IMR-90 (cell line): ENCODE measurements around the gene VGLL2. TPM values are rescaled to one million over a fixed set of nuclear protein-coding genes. Genes with fewer than 3 reads are reported as not detected.

Experiments used
- ATAC-seq: fragments of 200-7000 bp; cut with Tn5 transposase; 2 replicates; pipeline ENCODE4 v1.9.1; 2020; ENCODE audit warnings: low read depth, mild to moderate bottlenecking, moderate library complexity
- BruUV-seq: library from RNA; stranded (reverse); fragments of 400-500 nt; replicated peaks from 2 replicates; lab custom pipeline; 2021; lab: Mats Ljungman, UMichigan
- CTCF ChIA-PET: fragments of 300-600 bp; formaldehyde crosslinking; extraction: SDS; loops from one replicate; lab custom pipeline; 2021; ENCODE audit warnings: antibody characterized with exemption; lab: Yijun Ruan, JAX
- POLR2A ChIA-PET: fragments of 300-600 bp; sonication (Branson Sonifier 250); formaldehyde crosslinking; loops from one replicate; lab custom pipeline; 2022; ENCODE audit warnings: antibody characterized with exemption; ENCODE audit not compliant: unreplicated experiment; lab: Charles Lee
- DNase-seq: peaks from one replicate; pipeline ENCODE4 v3.0.0; 2013
- H2AFZ ChIP-seq: replicated peaks from 2 replicates; pipeline ENCODE3; 2013; ENCODE audit warnings: low read length, mild to moderate bottlenecking; ENCODE audit not compliant: poor library complexity
- H2AK5ac ChIP-seq: 2 replicates; pipeline ENCODE4 v1.6.1; 2013; ENCODE audit warnings: low read depth, low read length, inconsistent platforms
- H2AK9ac ChIP-seq: replicated peaks from 2 replicates; pipeline ENCODE3; 2013; ENCODE audit warnings: mild to moderate bottlenecking, low read depth, low read length, moderate library complexity; ENCODE audit not compliant: poor library complexity
- H2BK120ac ChIP-seq: 2 replicates; pipeline ENCODE4 v1.6.1; 2013; ENCODE audit warnings: low read depth, low read length, inconsistent platforms
- H2BK15ac ChIP-seq: 3 replicates; pipeline ENCODE4 v1.6.1; 2013; ENCODE audit warnings: low read depth, low read length, inconsistent platforms
- H2BK20ac ChIP-seq: 2 replicates; pipeline ENCODE4 v1.6.1; 2013; ENCODE audit warnings: low read depth, mild to moderate bottlenecking, inconsistent platforms, low read length, moderate library complexity
- H2BK5ac ChIP-seq: 2 replicates; pipeline ENCODE4 v1.6.1; 2013; ENCODE audit warnings: mild to moderate bottlenecking, low read depth, low read length, inconsistent platforms; ENCODE audit not compliant: poor library complexity, severe bottlenecking
- H3K14ac ChIP-seq: replicated peaks from 2 replicates; pipeline ENCODE4 v1.6.1; 2013; ENCODE audit warnings: low read depth, low read length, inconsistent platforms
- H3K18ac ChIP-seq: 2 replicates; pipeline ENCODE4 v1.6.1; 2013; ENCODE audit warnings: low read depth, low read length, control low read depth
- H3K23ac ChIP-seq: 2 replicates; pipeline ENCODE4 v1.6.1; 2013; ENCODE audit warnings: low read depth, low read length, inconsistent platforms
- H3K27ac ChIP-seq: 2 replicates; pipeline ENCODE4 v1.5.1; 2013; ENCODE audit warnings: mild to moderate bottlenecking, control low read depth, low read length; ENCODE audit not compliant: insufficient read depth
- H3K27me3 ChIP-seq: 2 replicates; pipeline ENCODE4 v1.6.1; 2013; ENCODE audit warnings: low read length; ENCODE audit not compliant: control insufficient read depth, insufficient read depth
- H3K36me3 ChIP-seq: 2 replicates; pipeline ENCODE4 v1.6.1; 2013; ENCODE audit warnings: low read length, mixed read lengths; ENCODE audit not compliant: control insufficient read depth, insufficient read depth
- H3K4ac ChIP-seq: 2 replicates; pipeline ENCODE4 v1.6.1; 2013; ENCODE audit warnings: low read depth, low read length, inconsistent platforms
- H3K4me1 ChIP-seq: 2 replicates; pipeline ENCODE4 v1.6.1; 2013; ENCODE audit warnings: low read length, mixed read lengths; ENCODE audit not compliant: control insufficient read depth, insufficient read depth
- H3K4me2 ChIP-seq: 2 replicates; pipeline ENCODE4 v1.6.1; 2013; ENCODE audit warnings: low read depth, mild to moderate bottlenecking, control low read depth, low read length, moderate library complexity
- H3K4me3 ChIP-seq: 2 replicates; pipeline ENCODE4 v1.5.1; 2013; ENCODE audit warnings: low read depth, mild to moderate bottlenecking, control low read depth, low read length, moderate library complexity; ENCODE audit not compliant: insufficient read depth
- H3K56ac ChIP-seq: 2 replicates; pipeline ENCODE4 v1.6.1; 2013; ENCODE audit warnings: low read length, inconsistent platforms; ENCODE audit not compliant: insufficient read depth; ENCODE audit errors: extremely low read depth
- H3K79me1 ChIP-seq, 2 experiments: 2 replicates each; pipeline ENCODE4 v1.6.1; 2013; ENCODE audit warnings: low read length in 2 of 2, inconsistent platforms in 1 of 2, low read depth in 1 of 2
- H3K9ac ChIP-seq: 2 replicates; pipeline ENCODE4 v1.6.1; 2013; ENCODE audit warnings: low read depth, low read length, control low read depth
- H3K9me1 ChIP-seq: 2 replicates; pipeline ENCODE4 v1.6.1; 2013; ENCODE audit warnings: low read length, inconsistent platforms; ENCODE audit not compliant: insufficient read depth
- H3K9me3 ChIP-seq: 2 replicates; pipeline ENCODE4 v1.6.1; 2013; ENCODE audit warnings: low read length; ENCODE audit not compliant: control insufficient read depth, insufficient read depth
- H4K20me1 ChIP-seq: 2 replicates; pipeline ENCODE4 v1.6.1; 2013; ENCODE audit warnings: low read length, inconsistent platforms; ENCODE audit not compliant: insufficient read depth
- H4K5ac ChIP-seq: 2 replicates; pipeline ENCODE4 v1.6.1; 2013; ENCODE audit warnings: mild to moderate bottlenecking, low read depth, low read length, control low read depth
- H4K8ac ChIP-seq, 2 experiments: 2 replicates each; pipeline ENCODE4 v1.6.1; 2013; ENCODE audit warnings: low read depth in 2 of 2, low read length in 2 of 2, control low read depth in 1 of 2, inconsistent platforms in 1 of 2
- H4K91ac ChIP-seq: 2 replicates; pipeline ENCODE4 v1.6.1; 2013; ENCODE audit warnings: low read depth, low read length, inconsistent platforms; ENCODE audit not compliant: insufficient read depth
- FOS ChIP-seq: fragments of 150-350 bp; IDR thresholded peaks from 2 replicates; pipeline ENCODE4 v1.6.1; 2016; ENCODE audit warnings: low read depth, low read length
- MAZ ChIP-seq: IDR thresholded peaks from 2 replicates; pipeline ENCODE4 v1.6.1; 2012; ENCODE audit warnings: low read depth, mild to moderate bottlenecking, low read length, improper control_type of control experiment, moderate library complexity, borderline replicate concordance
- MXI1 ChIP-seq: IDR thresholded peaks from 2 replicates; pipeline ENCODE4 v1.6.1; 2012; ENCODE audit warnings: low read depth, mild to moderate bottlenecking, low read length, moderate library complexity, borderline replicate concordance
- POLR2A ChIP-seq: IDR thresholded peaks from 2 replicates; pipeline ENCODE4 v1.6.1; 2012; ENCODE audit warnings: mild to moderate bottlenecking, low read depth, low read length
- WGBS, 2 experiments: methylation state at CpG; one replicate each; pipeline versions ENCODE4 v1.1.5 to v1.1.7; 2013; ENCODE audit warnings: missing lambda C conversion rate in 2 of 2; ENCODE audit not compliant: insufficient read length in 1 of 2; ENCODE audit errors: extremely low coverage in 2 of 2; 5-methylcytosine and 5-hydroxymethylcytosine counted together
- dilution Hi-C: fragments of 300-500 bp; cut with HindIII; formaldehyde crosslinking; loops from one replicate; pipeline ENCODE4 v1.14.3; 2018; ENCODE audit warnings: low sequenced_read_pairs; ENCODE audit not compliant: unreplicated experiment
- in situ Hi-C: fragments of 300-500 bp; cut with MboI; formaldehyde crosslinking; loops from 3 replicates; pipeline ENCODE4 v1.14.3; 2019; ENCODE audit warnings: low sequenced_read_pairs, inconsistent platforms, mixed read lengths
- intact Hi-C: fragments of 100-400 bp; cut with micrococcal nuclease; formaldehyde crosslinking; loops from 2 replicates; pipeline ENCODE4 v1.10.0; 2022
- polyA plus RNA-seq, 3 experiments: library from polyadenylated mRNA; depleted of rRNA; stranded (reverse); fragments of >200 nt; gene quantifications; 2 replicates each; pipeline ENCODE4 v1.2.3, GENCODE V29; 2012; ENCODE audit warnings: low replicate concordance in 1 of 3
- total RNA-seq: library from RNA; depleted of rRNA; stranded (reverse); fragments of >200 nt; gene quantifications from 2 replicates; pipeline ENCODE4 v1.2.3, GENCODE V29; 2012

The VGLL2 gene
- total and polyA plus RNA-seq, 2 of the 4 experiments (the other 2 are of a cell fraction), result not detected

DNA sequence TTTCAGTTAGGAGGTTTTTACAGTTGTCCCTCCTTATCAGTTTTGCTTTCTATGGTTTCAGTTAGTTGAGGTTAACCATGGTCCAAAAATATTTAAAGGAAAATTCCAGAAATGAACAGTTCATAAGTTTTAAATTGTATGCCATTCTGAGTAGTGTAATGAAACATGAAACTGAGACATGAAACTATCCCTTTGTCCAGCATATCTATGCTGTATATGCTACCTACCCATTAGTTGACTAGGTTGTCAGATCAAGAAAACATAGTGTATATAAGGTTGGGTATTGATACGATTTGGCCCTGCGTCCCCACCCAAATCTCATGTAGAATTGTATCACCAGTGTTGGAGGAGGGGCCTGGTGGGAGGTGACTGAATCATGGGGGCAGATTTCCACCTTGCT lies 39.1 kb downstream of the VGLL2 start:
- TF ChIP-seq MAZ (no peak), POLR2A (no peak), MXI1 (no peak), FOS (no peak)
- no peak overlapping the region for H3K27ac ChIP-seq
- no TSS peak for BruUV-seq
- ChIA-PET CTCF (no interaction called here), POLR2A (no interaction called here)
- H2BK5ac ChIP-seq, result no peak overlapping the region
- intact Hi-C loops (no loop called here), in situ Hi-C loops (no loop called here), dilution Hi-C loops (no loop called here)
- no peak overlapping the region for H2BK20ac ChIP-seq
- H4K5ac ChIP-seq, result no peak overlapping the region
- ATAC-seq, result no peak
- H4K8ac ChIP-seq, result no peak overlapping the region
- no peak overlapping the region for H4K91ac ChIP-seq
- H3K9me1 ChIP-seq, result no peaks in the 10 kb centered on the region
- H3K27me3 ChIP-seq, result no peaks in the 10 kb centered on the region
- no peak overlapping the region for H2AK9ac ChIP-seq
- H3K9ac ChIP-seq, result no peak overlapping the region
- H4K20me1 ChIP-seq, result no peaks in the 10 kb centered on the region
- H3K4ac ChIP-seq, result no peak overlapping the region
- H3K4me2 ChIP-seq, result no peak overlapping the region
- H3K9me3 ChIP-seq, result no peaks in the 10 kb centered on the region
- no peaks in the 10 kb centered on the region for H3K4me1 ChIP-seq
- no peak overlapping the region for H2BK120ac ChIP-seq
- no peak overlapping the region for H2BK15ac ChIP-seq
- no peak overlapping the region for H3K18ac ChIP-seq
- H3K36me3 ChIP-seq, result no peaks in the 10 kb centered on the region
- H3K79me1 ChIP-seq, result no peaks in the 10 kb centered on the region
- no peak overlapping the region for H3K4me3 ChIP-seq
- no CpG with 5 or more reads among the region's 2 CpGs for WGBS, 2 experiments
- no peak overlapping the region for H3K56ac ChIP-seq
- H2AK5ac ChIP-seq, result no peak overlapping the region
- no peak overlapping the region for H3K14ac ChIP-seq
- H2AFZ ChIP-seq, result no peak overlapping the region
- H3K23ac ChIP-seq, result no peak overlapping the region
- DNase-seq, result no peak
